ENCODE data around the gene SLC6A18. TPM values are rescaled to one million over a fixed set of nuclear protein-coding genes. Genes with fewer than 3 reads are reported as not detected.

SLC6A18 gene
- total and polyA plus RNA-seq, 2 of the 13 experiments (the other 11 are each of a cell fraction or from before 2014, with no cell fraction given) = not detected

GRCh38 chr5:1246711-1247431 lies 21.7 kb downstream of the SLC6A18 start (continued):
- TF ChIP-seq ZNF138 (CRISPR knock-in tag; IDR thresholded peaks at IDR 0.05; ENCODE audit: low read depth) (no peak), ZMAT5 (CRISPR knock-in tag; IDR thresholded peaks at IDR 0.05; ENCODE audit: borderline replicate concordance, low read depth) (no peak), AGO1 (IDR thresholded peaks at IDR 0.05; ENCODE audit: low read depth, low read length, poor library complexity, severe bottlenecking) (no peak), GLI4 (CRISPR knock-in tag; IDR thresholded peaks at IDR 0.05; ENCODE audit: borderline replicate concordance) (no peak), GABPB1 (CRISPR knock-in tag; IDR thresholded peaks at IDR 0.05) (peak; percentile 52), ETS1 (CRISPR knock-in tag; IDR thresholded peaks at IDR 0.05) (0 out of 2 replicates have a peak, but pooled peaks have one; percentile 61), SMAD1 (CRISPR knock-in tag; IDR thresholded peaks at IDR 0.05; ENCODE audit: borderline replicate concordance, low read depth) (no peak), IRF9 (CRISPR knock-in tag; IDR thresholded peaks at IDR 0.05; ENCODE audit: borderline replicate concordance) (peak; percentile 83), ZNF317 (CRISPR knock-in tag; IDR thresholded peaks at IDR 0.05) (0 out of 2 replicates have a peak, but pooled peaks have one; percentile 53), IRX3 (CRISPR knock-in tag; IDR thresholded peaks at IDR 0.05; ENCODE audit: borderline replicate concordance, low read depth) (no peak), ZNF749 (CRISPR knock-in tag; IDR thresholded peaks at IDR 0.05; ENCODE audit: borderline replicate concordance) (peak; percentile 79; the same call in 1 of the 2 replicates), TEAD2 (CRISPR knock-in tag; IDR thresholded peaks at IDR 0.05) (peak; percentile 86; the same call in 1 of the 2 replicates), ZFP1 (CRISPR knock-in tag; IDR thresholded peaks at IDR 0.05) (no peak), ZNF24 (IDR thresholded peaks at IDR 0.05) (no peak), ZNF598 (CRISPR knock-in tag; IDR thresholded peaks at IDR 0.05; ENCODE audit: borderline replicate concordance) (no peak), NBN (conservative IDR thresholded peaks at IDR 0.05) (no peak)
- TF ChIP-seq, protein P1, sequence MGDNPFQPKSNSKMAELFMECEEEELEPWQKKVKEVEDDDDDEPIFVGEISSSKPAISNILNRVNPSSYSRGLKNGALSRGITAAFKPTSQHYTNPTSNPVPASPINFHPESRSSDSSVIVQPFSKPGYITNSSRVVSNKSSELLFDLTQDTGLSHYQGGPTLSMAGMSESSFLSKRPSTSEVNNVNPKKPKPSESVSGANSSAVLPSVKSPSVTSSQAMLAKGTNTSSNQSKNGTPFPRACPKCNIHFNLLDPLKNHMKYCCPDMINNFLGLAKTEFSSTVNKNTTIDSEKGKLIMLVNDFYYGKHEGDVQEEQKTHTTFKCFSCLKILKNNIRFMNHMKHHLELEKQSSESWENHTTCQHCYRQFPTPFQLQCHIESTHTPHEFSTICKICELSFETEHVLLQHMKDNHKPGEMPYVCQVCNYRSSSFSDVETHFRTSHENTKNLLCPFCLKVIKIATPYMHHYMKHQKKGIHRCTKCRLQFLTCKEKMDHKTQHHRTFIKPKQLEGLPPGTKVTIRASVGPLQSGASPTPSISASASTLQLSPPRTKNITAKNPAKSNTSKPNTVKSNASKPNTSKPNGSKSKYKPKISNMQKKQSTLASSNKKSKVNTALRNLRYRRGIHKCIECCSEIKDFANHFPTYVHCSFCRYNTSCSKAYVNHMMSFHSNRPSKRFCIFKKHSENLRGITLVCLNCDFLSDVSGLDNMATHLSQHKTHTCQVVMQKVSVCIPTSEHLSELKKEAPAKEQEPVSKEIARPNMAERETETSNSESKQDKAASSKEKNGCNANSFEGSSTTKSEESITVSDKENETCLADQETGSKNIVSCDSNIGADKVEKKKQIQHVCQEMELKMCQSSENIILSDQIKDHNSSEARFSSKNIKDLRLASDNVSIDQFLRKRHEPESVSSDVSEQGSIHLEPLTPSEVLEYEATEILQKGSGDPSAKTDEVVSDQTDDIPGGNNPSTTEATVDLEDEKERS (CRISPR knock-in tag; IDR thresholded peaks at IDR 0.05) = no peak
- TF ChIP-seq, protein P2, sequence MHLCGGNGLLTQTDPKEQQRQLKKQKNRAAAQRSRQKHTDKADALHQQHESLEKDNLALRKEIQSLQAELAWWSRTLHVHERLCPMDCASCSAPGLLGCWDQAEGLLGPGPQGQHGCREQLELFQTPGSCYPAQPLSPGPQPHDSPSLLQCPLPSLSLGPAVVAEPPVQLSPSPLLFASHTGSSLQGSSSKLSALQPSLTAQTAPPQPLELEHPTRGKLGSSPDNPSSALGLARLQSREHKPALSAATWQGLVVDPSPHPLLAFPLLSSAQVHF (CRISPR knock-in tag; IDR thresholded peaks at IDR 0.05) = no peak
- TF ChIP-seq, protein P3, sequence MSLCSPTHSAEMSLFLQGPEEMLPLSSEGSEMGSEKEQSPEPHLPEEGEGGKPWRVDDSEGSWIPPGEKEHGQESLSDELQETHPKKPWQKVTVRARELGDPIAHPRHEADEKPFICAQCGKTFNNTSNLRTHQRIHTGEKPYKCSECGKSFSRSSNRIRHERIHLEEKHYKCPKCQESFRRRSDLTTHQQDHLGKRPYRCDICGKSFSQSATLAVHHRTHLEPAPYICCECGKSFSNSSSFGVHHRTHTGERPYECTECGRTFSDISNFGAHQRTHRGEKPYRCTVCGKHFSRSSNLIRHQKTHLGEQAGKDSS (CRISPR knock-in tag; IDR thresholded peaks at IDR 0.05; ENCODE audit: borderline replicate concordance, low read depth) = no peak

All from HepG2 (cell line).